OCI-LY1 (cell line): ENCODE results near the gene NID2.

Experiments
- H2AFZ ChIP-seq: fragments of 200-600 bp; sonication (generic), shearing (Covaris generic); 2 replicates; pipeline ENCODE4 v1.6.0; 2014; ENCODE audit warnings: antibody characterized with exemption, mild to moderate bottlenecking, low read length
- H3F3A ChIP-seq: fragments of 200-600 bp; sonication (generic), shearing (Covaris generic); 2 replicates; pipeline ENCODE4 v1.6.0; 2014; ENCODE audit warnings: mild to moderate bottlenecking, antibody characterized with exemption, low read length, moderate library complexity; ENCODE audit not compliant: insufficient read depth
- H3K27ac ChIP-seq: fragments of 200-600 bp; sonication (generic); 2 replicates; pipeline ENCODE4 v1.5.1; 2014; ENCODE audit warnings: low read length, mixed run types, mild to moderate bottlenecking, low read depth; ENCODE audit not compliant: poor library complexity, severe bottlenecking
- H3K27me3 ChIP-seq: fragments of 200-600 bp; sonication (generic); 2 replicates; pipeline ENCODE4 v1.6.0; 2014; ENCODE audit warnings: antibody characterized with exemption, mild to moderate bottlenecking, low read length, moderate library complexity; ENCODE audit not compliant: insufficient read depth
- H3K36me3 ChIP-seq: fragments of 200-600 bp; sonication (generic); 2 replicates; pipeline ENCODE4 v1.6.1; 2014; ENCODE audit warnings: mild to moderate bottlenecking, antibody characterized with exemption, low read length, moderate library complexity, mixed read lengths; ENCODE audit not compliant: insufficient read depth
- H3K4me1 ChIP-seq: fragments of 200-600 bp; sonication (generic); 2 replicates; pipeline ENCODE4 v1.5.1; 2014; ENCODE audit warnings: mild to moderate bottlenecking, low read length, moderate library complexity; ENCODE audit not compliant: insufficient read depth, severe bottlenecking
- H3K4me2 ChIP-seq: fragments of 200-600 bp; sonication (generic), shearing (Covaris generic); 2 replicates; pipeline ENCODE4 v1.6.1; 2014; ENCODE audit warnings: low read length
- H3K4me3 ChIP-seq: fragments of 200-600 bp; sonication (generic); 2 replicates; pipeline ENCODE4 v1.5.1; 2014; ENCODE audit warnings: low read length, low read depth, mild to moderate bottlenecking, mixed read lengths; ENCODE audit not compliant: poor library complexity, severe bottlenecking
- H3K79me2 ChIP-seq: fragments of 200-600 bp; shearing (Covaris generic); 2 replicates; pipeline ENCODE4 v1.6.1; 2016; ENCODE audit warnings: mixed run types, low read length, mixed read lengths; ENCODE audit not compliant: insufficient read depth
- H3K9ac ChIP-seq: fragments of 200-600 bp; sonication (generic), shearing (Covaris generic); 2 replicates; pipeline ENCODE4 v1.6.1; 2014; ENCODE audit warnings: mild to moderate bottlenecking, low read length, mixed read lengths
- H3K9me2 ChIP-seq: fragments of 200-600 bp; sonication (generic), shearing (Covaris generic); 2 replicates; pipeline ENCODE4 v1.6.1; 2014; ENCODE audit warnings: low read depth, mild to moderate bottlenecking, low read length, mixed read lengths
- H3K9me3 ChIP-seq: fragments of 200-600 bp; shearing (Covaris generic); 2 replicates; pipeline ENCODE4 v1.6.1; 2014; ENCODE audit warnings: low read length, mixed read lengths
- H4K20me1 ChIP-seq: fragments of 200-600 bp; sonication (generic), shearing (Covaris generic); 2 replicates; pipeline ENCODE4 v1.6.0; 2016; ENCODE audit warnings: mild to moderate bottlenecking, low read length; ENCODE audit not compliant: insufficient read depth
- EZH2 ChIP-seq: fragments of 200-600 bp; sonication (generic), shearing (Covaris generic); IDR thresholded peaks from 2 replicates; pipeline ENCODE4 v1.8.0; 2017; ENCODE audit warnings: borderline replicate concordance, mixed run types, mild to moderate bottlenecking, antibody characterized with exemption, low read length, moderate library complexity, mixed read lengths
- TF ChIP-seq, protein P1 (sequence below): fragments of 200-600 bp; sonication (generic), shearing (Covaris generic); IDR thresholded peaks from 2 replicates; pipeline ENCODE4 v1.5.1; 2017; ENCODE audit warnings: mild to moderate bottlenecking, antibody characterized with exemption, low read length, moderate library complexity, mixed read lengths

The NID2 gene

DNA sequence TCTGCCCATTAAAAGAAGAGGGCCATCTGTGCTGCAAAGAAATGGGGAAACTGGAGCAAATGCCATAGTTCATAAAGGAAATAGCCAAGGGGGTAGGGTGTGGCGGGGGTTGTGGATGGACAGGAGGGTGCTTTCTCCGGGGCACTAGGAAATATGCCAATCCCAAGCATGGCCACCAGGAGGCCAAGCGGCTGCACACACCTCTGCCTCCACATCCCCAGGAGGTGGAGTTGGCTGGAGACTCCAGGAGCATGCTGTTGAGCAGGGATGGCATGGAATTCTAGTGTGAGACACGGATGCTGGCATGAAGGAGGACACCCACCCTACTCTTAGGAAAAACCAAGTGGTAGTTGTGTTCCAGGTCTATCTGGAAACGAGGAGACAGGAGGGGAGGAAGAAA lies 25.2 kb downstream of the NID2 start:
- no peak overlapping the region for H3K4me3 ChIP-seq
- H3K36me3 ChIP-seq: no peaks in the 10 kb centered on the region
- no peaks in the 10 kb centered on the region for H3K9me3 ChIP-seq
- H2AFZ ChIP-seq: no peak overlapping the region
- H3K9me2 ChIP-seq: no peaks in the 10 kb centered on the region
- H3F3A ChIP-seq: no peaks in the 10 kb centered on the region
- no peaks in the 10 kb centered on the region for H3K4me1 ChIP-seq
- no peaks in the 10 kb centered on the region for H4K20me1 ChIP-seq
- no peaks in the 10 kb centered on the region for H3K27me3 ChIP-seq
- no peak overlapping the region for H3K4me2 ChIP-seq
- no peak for TF ChIP-seq EZH2
- TF ChIP-seq, protein P1, sequence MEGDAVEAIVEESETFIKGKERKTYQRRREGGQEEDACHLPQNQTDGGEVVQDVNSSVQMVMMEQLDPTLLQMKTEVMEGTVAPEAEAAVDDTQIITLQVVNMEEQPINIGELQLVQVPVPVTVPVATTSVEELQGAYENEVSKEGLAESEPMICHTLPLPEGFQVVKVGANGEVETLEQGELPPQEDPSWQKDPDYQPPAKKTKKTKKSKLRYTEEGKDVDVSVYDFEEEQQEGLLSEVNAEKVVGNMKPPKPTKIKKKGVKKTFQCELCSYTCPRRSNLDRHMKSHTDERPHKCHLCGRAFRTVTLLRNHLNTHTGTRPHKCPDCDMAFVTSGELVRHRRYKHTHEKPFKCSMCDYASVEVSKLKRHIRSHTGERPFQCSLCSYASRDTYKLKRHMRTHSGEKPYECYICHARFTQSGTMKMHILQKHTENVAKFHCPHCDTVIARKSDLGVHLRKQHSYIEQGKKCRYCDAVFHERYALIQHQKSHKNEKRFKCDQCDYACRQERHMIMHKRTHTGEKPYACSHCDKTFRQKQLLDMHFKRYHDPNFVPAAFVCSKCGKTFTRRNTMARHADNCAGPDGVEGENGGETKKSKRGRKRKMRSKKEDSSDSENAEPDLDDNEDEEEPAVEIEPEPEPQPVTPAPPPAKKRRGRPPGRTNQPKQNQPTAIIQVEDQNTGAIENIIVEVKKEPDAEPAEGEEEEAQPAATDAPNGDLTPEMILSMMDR: peak; percentile 52
- H3K27ac ChIP-seq: no peak overlapping the region
- H3K79me2 ChIP-seq: no peaks in the 10 kb centered on the region
- no peak overlapping the region for H3K9ac ChIP-seq

GRCh38 chr14:52042371-52043289 lies 26.2 kb downstream of the NID2 start:
- H3K4me2 ChIP-seq: no peak overlapping the region
- no peak for TF ChIP-seq EZH2
- TF ChIP-seq, protein P1: no peak

DNA sequence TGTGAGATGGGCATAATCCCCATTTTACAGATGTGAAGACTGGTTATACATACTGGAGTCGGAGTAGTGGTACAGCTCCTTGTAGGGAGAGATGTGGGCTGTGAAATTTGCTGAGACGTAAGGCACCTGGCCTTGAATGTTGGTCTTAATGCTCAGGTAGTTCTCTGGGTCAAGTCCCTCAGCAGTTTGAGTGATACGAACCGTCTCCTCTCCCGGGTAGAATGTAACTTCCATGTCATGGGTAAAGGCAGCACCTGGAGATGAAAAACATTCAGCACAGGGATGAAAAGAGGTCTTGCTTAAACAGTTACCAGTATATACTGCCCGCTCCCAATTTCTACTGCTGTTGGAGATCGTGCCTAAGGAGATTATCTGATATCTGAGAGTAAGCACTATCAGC lies 28.3 kb downstream of the NID2 start:
- Histone ChIP-seq H2AFZ (no peak overlapping the region), H3K9me3 (0 out of 2 replicates have a peak, but pooled peaks cover 3% of the 10 kb centered on the region), H3K4me2 (no peak overlapping the region), H3K9me2 (no peaks in the 10 kb centered on the region), H3K4me3 (no peak overlapping the region), H3K36me3 (no peaks in the 10 kb centered on the region), H3F3A (no peaks in the 10 kb centered on the region), H3K4me1 (no peaks in the 10 kb centered on the region), H3K9ac (no peak overlapping the region), H3K79me2 (no peaks in the 10 kb centered on the region), H3K27ac (no peak overlapping the region), H3K27me3 (no peaks in the 10 kb centered on the region), H4K20me1 (no peaks in the 10 kb centered on the region)
- TF ChIP-seq, protein P1: no peak
- TF ChIP-seq EZH2: no peak

More at GRCh38 chr14:52042371-52043289, 26.2 kb downstream of the NID2 start:
- Histone ChIP-seq H3K4me3 (no peak overlapping the region), H3K4me1 (no peaks in the 10 kb centered on the region), H3K9me2 (no peaks in the 10 kb centered on the region), H3K9me3 (no peaks in the 10 kb centered on the region), H3F3A (no peaks in the 10 kb centered on the region), H2AFZ (no peak overlapping the region), H3K27ac (no peak overlapping the region), H3K9ac (no peak overlapping the region), H3K36me3 (no peaks in the 10 kb centered on the region), H4K20me1 (no peaks in the 10 kb centered on the region), H3K79me2 (no peaks in the 10 kb centered on the region), H3K27me3 (no peaks in the 10 kb centered on the region)
